ENCODE measurements around the gene ANKRD9.
"Not testable (repeated sequence)": the region's sequence is repeated elsewhere in the genome, so short reads cannot be mapped to it uniquely, and the experiment has no call there.

The ANKRD9 gene

GRCh38 chr14:102551995-102552705 is 42.6 kb upstream of the ANKRD9 start:
- Histone ChIP-seq H3K27me3 (no peaks in the 10 kb centered on the region), H3K36me3 (no peaks in the 10 kb centered on the region), H3K4me1 (no peaks in the 10 kb centered on the region), H3K9me3 (no peaks in the 10 kb centered on the region), H3K4me3 (ENCODE audit: low read depth, low read length) (no peak overlapping the region)
- TF ChIP-seq, protein P1, sequence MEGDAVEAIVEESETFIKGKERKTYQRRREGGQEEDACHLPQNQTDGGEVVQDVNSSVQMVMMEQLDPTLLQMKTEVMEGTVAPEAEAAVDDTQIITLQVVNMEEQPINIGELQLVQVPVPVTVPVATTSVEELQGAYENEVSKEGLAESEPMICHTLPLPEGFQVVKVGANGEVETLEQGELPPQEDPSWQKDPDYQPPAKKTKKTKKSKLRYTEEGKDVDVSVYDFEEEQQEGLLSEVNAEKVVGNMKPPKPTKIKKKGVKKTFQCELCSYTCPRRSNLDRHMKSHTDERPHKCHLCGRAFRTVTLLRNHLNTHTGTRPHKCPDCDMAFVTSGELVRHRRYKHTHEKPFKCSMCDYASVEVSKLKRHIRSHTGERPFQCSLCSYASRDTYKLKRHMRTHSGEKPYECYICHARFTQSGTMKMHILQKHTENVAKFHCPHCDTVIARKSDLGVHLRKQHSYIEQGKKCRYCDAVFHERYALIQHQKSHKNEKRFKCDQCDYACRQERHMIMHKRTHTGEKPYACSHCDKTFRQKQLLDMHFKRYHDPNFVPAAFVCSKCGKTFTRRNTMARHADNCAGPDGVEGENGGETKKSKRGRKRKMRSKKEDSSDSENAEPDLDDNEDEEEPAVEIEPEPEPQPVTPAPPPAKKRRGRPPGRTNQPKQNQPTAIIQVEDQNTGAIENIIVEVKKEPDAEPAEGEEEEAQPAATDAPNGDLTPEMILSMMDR (IDR thresholded peaks at IDR 0.05; ENCODE audit: low read depth, low read length): no peak
- DNase-seq: no peak

DNA sequence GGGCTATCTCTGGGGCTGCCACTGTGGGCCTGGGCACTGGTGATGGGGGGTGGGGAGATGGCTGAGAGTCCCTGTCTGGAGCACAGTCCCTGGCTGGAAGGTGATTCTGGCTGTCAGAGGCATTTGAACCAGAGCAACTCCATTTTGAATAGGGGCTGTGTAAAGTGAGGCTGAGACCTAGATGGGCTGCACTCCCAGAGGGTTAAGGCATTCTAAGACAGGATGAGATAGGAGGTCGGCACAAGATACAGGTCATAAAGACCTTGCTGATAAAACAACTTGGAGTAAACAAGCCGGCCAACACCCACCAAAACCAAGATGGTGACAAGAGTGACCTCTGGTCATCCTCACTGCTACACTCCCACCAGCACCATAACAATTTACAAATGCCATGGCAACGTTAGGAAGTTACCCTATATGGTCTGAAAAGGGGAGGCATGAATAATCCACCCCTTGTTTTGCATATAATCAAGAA is 41.4 kb upstream of the ANKRD9 start:
- not testable (repeated sequence) for DNase-seq; H3K36me3 ChIP-seq; H3K9me3 ChIP-seq; H3K4me1 ChIP-seq; H3K4me3 ChIP-seq (ENCODE audit: low read depth, low read length); H3K27me3 ChIP-seq

DNA sequence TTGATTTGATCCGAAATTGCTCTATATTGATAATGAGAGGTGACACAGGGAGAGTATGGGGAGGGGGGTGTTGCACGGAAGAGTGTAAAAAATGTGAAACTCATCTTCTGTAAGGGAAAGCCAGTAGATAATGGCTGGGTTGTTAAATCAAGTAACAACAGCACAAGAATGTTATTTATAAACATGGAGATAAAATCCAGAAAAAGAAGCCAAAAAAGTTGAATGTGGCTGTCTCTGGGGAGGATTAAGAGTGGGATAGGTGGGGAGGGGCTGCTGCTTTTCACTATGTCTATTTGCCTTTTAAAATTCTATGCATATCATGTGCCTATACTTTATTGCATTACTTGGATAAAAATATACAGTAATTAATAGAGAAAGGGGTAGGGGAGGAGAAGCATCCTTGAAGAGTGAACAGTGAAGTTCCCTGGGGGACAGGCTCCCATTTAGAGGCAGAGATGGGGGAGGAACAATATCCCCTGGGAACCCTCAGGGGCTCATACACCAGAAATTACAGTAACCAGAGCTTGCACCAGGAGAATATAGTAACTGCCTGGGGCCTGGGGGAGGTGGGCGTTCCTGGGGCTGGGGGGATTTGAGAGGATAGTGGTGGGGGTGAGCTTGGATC is 39.2 kb upstream of the ANKRD9 start:
- no peak overlapping the region for H3K4me3 ChIP-seq (ENCODE audit: low read depth, low read length)
- no peaks in the 10 kb centered on the region; the same call in 1 of the 2 replicates for H3K4me1 ChIP-seq
- no peak for DNase-seq
- H3K36me3 ChIP-seq: no peaks in the 10 kb centered on the region
- H3K9me3 ChIP-seq: no peaks in the 10 kb centered on the region
- H3K27me3 ChIP-seq: no peaks in the 10 kb centered on the region
- TF ChIP-seq, protein P1 (IDR thresholded peaks at IDR 0.05; ENCODE audit: low read depth, low read length): no peak

- DNase-seq: no peak
- Histone ChIP-seq H3K9me3 (no peaks in the 10 kb centered on the region), H3K4me3 (ENCODE audit: low read depth, low read length) (no peak overlapping the region), H3K27me3 (no peaks in the 10 kb centered on the region), H3K4me1 (peaks cover 4% of the 10 kb centered on the region), H3K36me3 (no peaks in the 10 kb centered on the region)
- TF ChIP-seq, protein P1 (IDR thresholded peaks at IDR 0.05; ENCODE audit: low read depth, low read length): no peak
Observed at GRCh38 chr14:102545461-102546265, 36.1 kb upstream of the ANKRD9 start.

DNA sequence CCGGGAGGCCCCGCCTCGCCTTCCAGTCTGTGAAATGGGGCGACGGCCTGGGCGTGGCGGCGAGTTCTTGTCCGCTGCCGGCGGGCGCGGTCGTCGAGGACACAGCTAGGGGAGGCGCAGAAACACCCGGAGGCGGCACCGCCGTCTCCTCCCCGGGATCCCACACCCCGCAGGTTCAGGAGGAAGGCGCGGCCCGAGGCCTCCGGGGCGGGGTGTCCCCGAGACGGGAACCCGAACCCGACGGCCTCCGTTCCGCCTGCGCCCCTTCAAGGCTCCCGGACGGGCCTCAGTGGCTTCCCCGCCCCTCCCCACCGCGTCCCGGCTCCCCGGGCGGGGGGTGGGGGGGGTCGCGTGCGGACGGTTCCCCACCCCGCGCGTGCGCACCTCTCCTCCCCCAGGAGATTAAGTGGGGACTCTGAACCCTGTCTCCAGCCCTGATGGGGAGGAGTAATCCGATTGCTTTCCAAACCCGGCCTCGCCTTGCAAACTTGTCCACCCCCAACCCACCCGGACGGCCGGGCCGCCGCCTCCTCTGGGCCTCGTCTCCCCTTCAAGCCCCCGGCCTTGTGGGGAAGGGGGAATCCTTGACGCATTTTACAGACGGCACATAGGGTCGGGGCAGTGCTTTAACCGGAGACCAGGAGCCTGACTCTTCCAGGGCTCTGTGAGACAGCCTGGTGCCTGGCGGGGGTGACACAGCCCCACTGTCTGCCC is 35.3 kb upstream of the ANKRD9 start:
- no peak overlapping the region for H3K4me3 ChIP-seq (ENCODE audit: low read depth, low read length)
- no peaks in the 10 kb centered on the region for H3K9me3 ChIP-seq
- peaks cover 8% of the 10 kb centered on the region for H3K4me1 ChIP-seq
- no peak for DNase-seq
- no peaks in the 10 kb centered on the region for H3K36me3 ChIP-seq
- TF ChIP-seq, protein P1 (IDR thresholded peaks at IDR 0.05; ENCODE audit: low read depth, low read length): no peak
- H3K27me3 ChIP-seq: no peaks in the 10 kb centered on the region

- peaks cover 14% of the 10 kb centered on the region for H3K4me1 ChIP-seq
Observed at GRCh38 chr14:102544046-102544746, 34.6 kb upstream of the ANKRD9 start.

More at GRCh38 chr14:102544046-102544746, 34.6 kb upstream of the ANKRD9 start:
- TF ChIP-seq, protein P1 (IDR thresholded peaks at IDR 0.05; ENCODE audit: low read depth, low read length): no peak
- Histone ChIP-seq H3K27me3 (no peaks in the 10 kb centered on the region), H3K4me3 (ENCODE audit: low read depth, low read length) (no peak overlapping the region), H3K9me3 (no peaks in the 10 kb centered on the region), H3K36me3 (no peaks in the 10 kb centered on the region)
- DNase-seq: no peak
